ENCODE measurements around the gene SUCLG1.

GRCh38 chr2:84389794-84390193 lies 69.3 kb downstream of the SUCLG1 start:
- TF ChIP-seq EZH2phosphoT487 (IDR thresholded peaks at IDR 0.05; ENCODE audit: borderline replicate concordance, low read depth): no peak
- TF ChIP-seq TAF1 (IDR thresholded peaks at IDR 0.05; ENCODE audit: borderline replicate concordance, low read depth, low read length): no peak
- no peak for TF ChIP-seq CTCF (IDR thresholded peaks at IDR 0.05)
- no peak for TF ChIP-seq PBX3 (IDR thresholded peaks at IDR 0.05)

Measured in SK-N-SH (cell line).